ENCODE data around the gene SLC12A8.

- TF ChIP-seq EZH2phosphoT487 (IDR thresholded peaks at IDR 0.05; ENCODE audit: insufficient read depth, low read depth) (no peak), EZH2 (IDR thresholded peaks at IDR 0.05; ENCODE audit: insufficient read depth, poor library complexity, severe bottlenecking) (no peak)
Observed at GRCh38 chr3:125119752-125120378, 92.7 kb downstream of the SLC12A8 start.

Measured in GM23248 (cell line).